Kidney (tissue), 14 donors: Measurements from ENCODE around the gene NOP53. TPM values are rescaled to one million over a fixed set of nuclear protein-coding genes. Genes with fewer than 3 reads are reported as not detected.

ENCODE experiments used
- DNase-seq, 5 donors: peaks; one replicate each; pipeline ENCODE4 v3.0.0-alpha.2; 2013 to 2020
- FAIRE-seq: peaks from 2 replicates; lab custom pipeline; 2012; peaks lifted over from hg19 to GRCh38; lab: Jason Lieb, UNC
- H3K27ac ChIP-seq, 2 donors: one replicate each; pipeline ENCODE4 v1.7.0; 2013; ENCODE audit warnings: low read depth in 2 of 2, low read length in 2 of 2, inconsistent platforms in 1 of 2
- H3K27me3 ChIP-seq: one replicate; pipeline ENCODE4 v1.7.1; 2013; ENCODE audit warnings: low read length, inconsistent platforms; ENCODE audit not compliant: control insufficient read depth, insufficient read depth
- H3K36me3 ChIP-seq, 3 donors: one replicate each; pipeline versions ENCODE4 v1.7.0 to v1.7.1; 2013; ENCODE audit warnings: low read length in 3 of 3, control low read depth in 1 of 3, inconsistent platforms in 1 of 3; ENCODE audit not compliant: insufficient read depth in 3 of 3, control insufficient read depth in 2 of 3
- H3K4me1 ChIP-seq, 3 donors: one replicate each; pipeline versions ENCODE4 v1.7.0 to v1.7.1; 2013; ENCODE audit warnings: low read length in 3 of 3, inconsistent platforms in 1 of 3, low read depth in 1 of 3; ENCODE audit not compliant: control insufficient read depth in 2 of 3, insufficient read depth in 2 of 3
- H3K4me3 ChIP-seq, 3 donors: one replicate each; pipeline versions ENCODE4 v1.7.0 to v1.8.1; 2013; ENCODE audit warnings: low read length in 3 of 3, control low read depth in 1 of 3, inconsistent platforms in 1 of 3
- H3K9ac ChIP-seq, 3 donors: one replicate each; pipeline versions ENCODE4 v1.7.0 to v1.7.1; 2013; ENCODE audit warnings: low read length in 3 of 3, control low read depth in 1 of 3, inconsistent platforms in 1 of 3
- H3K9me3 ChIP-seq, 3 donors: one replicate each; pipeline versions ENCODE4 v1.7.0 to v1.7.1; 2013; ENCODE audit warnings: low read length in 3 of 3, control low read depth in 1 of 3, inconsistent platforms in 1 of 3; ENCODE audit not compliant: control insufficient read depth in 2 of 3, insufficient read depth in 1 of 3
- intact Hi-C: fragments of 100-400 bp; cut with DNase I; formaldehyde crosslinking; loops from one replicate; pipeline ENCODE4 v1.11.1; 2022
- polyA plus RNA-seq: library from polyadenylated mRNA; stranded (reverse); fragments of 350-450 nt; fragmentation: Illumina TruSeq; extraction: RNeasy Lipid Tissue Mini Kit (QIAGEN cat#74804); gene quantifications from one replicate; pipeline ENCODE4 v1.2.3, GENCODE V29; 2014; ENCODE audit warnings: low read depth, low replicate concordance; ENCODE audit not compliant: insufficient read depth
- total RNA-seq: library from RNA; stranded (reverse); fragmentation: NEBNext Ultra II Directional; extraction: Animal tissue kit (Norgen Biotek cat#: 25700); gene quantifications from one replicate; pipeline ENCODE4 v1.2.1, GENCODE V29; 2021
- TF ChIP-seq, protein P1 (sequence below): IDR thresholded peaks from 3 replicates; pipeline ENCODE4 v1.5.1; 2012; ENCODE audit warnings: mild to moderate bottlenecking, moderate library complexity, borderline replicate concordance; ENCODE audit not compliant: insufficient read depth; ENCODE audit errors: extremely low read depth
- donor health status: control.
- donor health status: control.
- donor health status: control.
- donor health status: control.
- donor health status: control.
- donor health status: DM: yes; HTN: yes; CAD: no.
- donor health status: Normal renal cell carcinoma (clear cell type).

Gene NOP53
- total and polyA plus RNA-seq, 2 donors from 2014 or later, result 258 to 305 TPM

DNA sequence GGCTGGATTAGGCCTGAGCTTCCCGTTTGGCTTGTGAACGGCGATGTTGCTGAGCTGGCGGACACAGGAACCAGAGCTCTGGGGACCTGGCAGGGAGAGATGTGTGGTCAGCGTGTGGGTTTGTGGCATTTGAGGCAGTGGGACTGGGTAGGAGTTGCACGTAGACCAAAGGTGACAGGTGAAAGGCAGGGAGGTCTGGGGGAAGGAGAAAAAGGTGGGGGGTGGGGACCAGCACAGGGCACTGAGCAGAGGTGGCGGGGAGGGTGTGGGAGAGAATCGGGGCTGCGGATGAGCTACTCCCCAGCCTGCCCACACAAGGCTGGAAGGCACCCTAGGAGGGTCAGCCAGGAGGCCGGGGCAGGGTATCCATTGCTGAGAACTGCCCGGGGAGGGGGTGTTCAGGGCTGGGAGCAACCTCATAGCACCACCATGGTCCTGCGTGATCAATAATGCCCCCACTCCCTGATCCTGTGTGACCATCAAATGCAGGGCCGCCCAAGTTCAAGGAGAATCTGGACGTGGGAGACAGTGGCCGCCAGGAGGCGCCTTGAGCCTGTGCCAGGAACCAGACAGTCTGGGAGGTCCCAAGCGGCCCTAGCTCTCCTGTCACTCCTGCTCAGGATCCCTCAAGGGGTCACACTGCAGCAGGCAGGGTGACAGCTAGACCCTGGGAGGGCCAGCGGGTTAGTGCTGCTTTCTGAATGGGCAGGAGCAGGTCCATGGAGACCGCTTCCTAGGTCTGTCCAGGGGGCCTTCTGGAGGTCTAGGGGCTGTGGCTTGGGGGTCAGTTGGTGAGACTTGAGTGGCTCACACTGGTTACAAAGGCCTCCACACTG is 20.4 kb downstream of the NOP53 start:
- Histone ChIP-seq H3K27me3 (no peaks in the 10 kb centered on the region), H3K27ac (no peak overlapping the region), H3K4me3 (no peak overlapping the region), H3K36me3 (no peaks in the 10 kb centered on the region), H3K4me1 (no peaks in the 10 kb centered on the region), H3K9me3 (no peaks in the 10 kb centered on the region), H3K9ac (no peak overlapping the region)
- DNase-seq, result peak; percentile 77 to 86 (median 82)
- FAIRE-seq, result no peak
- TF ChIP-seq, protein P1, sequence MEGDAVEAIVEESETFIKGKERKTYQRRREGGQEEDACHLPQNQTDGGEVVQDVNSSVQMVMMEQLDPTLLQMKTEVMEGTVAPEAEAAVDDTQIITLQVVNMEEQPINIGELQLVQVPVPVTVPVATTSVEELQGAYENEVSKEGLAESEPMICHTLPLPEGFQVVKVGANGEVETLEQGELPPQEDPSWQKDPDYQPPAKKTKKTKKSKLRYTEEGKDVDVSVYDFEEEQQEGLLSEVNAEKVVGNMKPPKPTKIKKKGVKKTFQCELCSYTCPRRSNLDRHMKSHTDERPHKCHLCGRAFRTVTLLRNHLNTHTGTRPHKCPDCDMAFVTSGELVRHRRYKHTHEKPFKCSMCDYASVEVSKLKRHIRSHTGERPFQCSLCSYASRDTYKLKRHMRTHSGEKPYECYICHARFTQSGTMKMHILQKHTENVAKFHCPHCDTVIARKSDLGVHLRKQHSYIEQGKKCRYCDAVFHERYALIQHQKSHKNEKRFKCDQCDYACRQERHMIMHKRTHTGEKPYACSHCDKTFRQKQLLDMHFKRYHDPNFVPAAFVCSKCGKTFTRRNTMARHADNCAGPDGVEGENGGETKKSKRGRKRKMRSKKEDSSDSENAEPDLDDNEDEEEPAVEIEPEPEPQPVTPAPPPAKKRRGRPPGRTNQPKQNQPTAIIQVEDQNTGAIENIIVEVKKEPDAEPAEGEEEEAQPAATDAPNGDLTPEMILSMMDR, result peak; percentile 79
- intact Hi-C loops, result no loop called here

DNA sequence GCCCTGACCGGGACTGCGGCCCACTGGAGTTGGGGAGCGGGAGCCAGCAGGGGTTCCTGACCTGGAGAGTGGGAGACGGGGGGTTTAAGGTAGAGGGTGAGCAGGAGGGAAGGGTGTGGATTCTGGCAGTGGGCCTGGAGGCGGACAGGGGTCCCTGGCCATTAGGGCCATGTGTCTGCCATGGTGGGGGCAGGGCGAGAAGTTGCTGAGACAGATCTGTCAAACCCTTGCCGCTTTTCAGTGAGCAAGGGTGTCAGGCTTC is 20.9 kb downstream of the NOP53 start:
- FAIRE-seq (no peak), DNase-seq (peak in 1 of 5 donors; percentile 49)
- Histone ChIP-seq H3K9ac (no peak overlapping the region), H3K27ac (no peak overlapping the region), H3K9me3 (no peaks in the 10 kb centered on the region), H3K36me3 (no peaks in the 10 kb centered on the region), H3K4me3 (no peak overlapping the region), H3K4me1 (no peaks in the 10 kb centered on the region), H3K27me3 (no peaks in the 10 kb centered on the region)
- intact Hi-C loops, result no loop called here
- TF ChIP-seq, protein P1, result no peak

DNA sequence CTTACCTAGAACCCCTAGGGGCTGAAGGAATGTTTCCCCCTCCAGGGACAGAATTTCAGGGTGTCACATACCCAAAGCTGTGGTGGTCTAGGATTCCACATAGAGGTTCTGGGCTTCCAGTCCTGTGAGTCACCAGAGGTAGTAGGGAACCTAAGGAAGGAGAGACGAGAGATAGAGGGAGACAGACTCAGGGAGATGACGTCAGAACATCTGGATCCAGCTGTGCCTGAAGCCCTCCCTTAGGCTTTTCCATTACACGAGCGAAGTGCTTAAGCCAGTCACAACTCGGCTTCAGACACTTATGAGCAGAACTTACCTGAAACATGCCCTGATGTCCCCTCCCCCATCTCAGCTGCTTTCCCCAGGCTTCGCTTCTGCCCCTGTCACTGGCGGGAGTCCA is 21.3 kb downstream of the NOP53 start:
- Histone ChIP-seq H3K36me3 (no peaks in the 10 kb centered on the region), H3K9ac (no peak overlapping the region), H3K4me3 (no peak overlapping the region), H3K27ac (no peak overlapping the region), H3K4me1 (no peaks in the 10 kb centered on the region), H3K27me3 (no peaks in the 10 kb centered on the region), H3K9me3 (no peaks in the 10 kb centered on the region)
- no peak for FAIRE-seq
- peak in 1 of 5 donors; percentile 53 for DNase-seq
- intact Hi-C loops, result no loop called here
- TF ChIP-seq, protein P1, result no peak
